OCI-LY7 (cell line): ENCODE data around the gene PPP1R16B.

Experiments used
- CTCF ChIP-seq: fragments of 200-600 bp; sonication (generic); conservative IDR thresholded peaks from 2 replicates; pipeline ENCODE4 v1.5.1; 2014; ENCODE audit warnings: mild to moderate bottlenecking, antibody characterized with exemption, low read length, moderate library complexity, mixed read lengths
- EZH2phosphoT487 ChIP-seq: fragments of 200-600 bp; sonication (generic); IDR thresholded peaks from 2 replicates; pipeline ENCODE4 v1.6.1; 2018; ENCODE audit warnings: low read depth, borderline replicate concordance, mild to moderate bottlenecking, mixed run types, antibody characterized with exemption, low read length, moderate library complexity, mixed read lengths

- TF ChIP-seq CTCF (no peak), EZH2phosphoT487 (no peak)
Measured at GRCh38 chr20:38774167-38774566, 31.3 kb upstream of the PPP1R16B start.
